Body of pancreas (tissue), 4 donors: ENCODE data around the gene BTBD9.

Experiments
- CTCF ChIP-seq, 7 experiments: fragments of 450-650 bp in 4 of 7; fragments of 200-600 bp in 3 of 7; sonication (generic) in 3 of 7; IDR thresholded peaks; one replicate each; pipeline ENCODE4 v1.5.1; 2016 to 2019; ENCODE audit warnings: antibody characterized with exemption in 7 of 7
- POLR2A ChIP-seq, 3 donors: fragments of 450-650 bp; IDR thresholded peaks; one replicate each; pipeline ENCODE4 v1.6.1; 2016; ENCODE audit warnings: antibody characterized with exemption in 3 of 3, mild to moderate bottlenecking in 2 of 3

GRCh38 chr6:38134704-38135088 lies 505.0 kb downstream of the BTBD9 start:
- TF ChIP-seq CTCF (IDR thresholded peaks at IDR 0.05): no peak
- no peak for TF ChIP-seq POLR2A (IDR thresholded peaks at IDR 0.05)
